ENCODE results near the gene PCDHA4.
"Not testable (repeated sequence)": the region's sequence is repeated elsewhere in the genome, so short reads cannot be mapped to it uniquely, and the experiment has no call there.

The PCDHA4 gene

GRCh38 chr5:140806834-140807775, at the start of gene PCDHA4:
Gene PCDHA4, plus strand, starts transcription at chr5:140807068.
- no peak for DNase-seq

GRCh38 chr5:140764177-140764973, 42.5 kb upstream of the PCDHA4 start:
- no peak for DNase-seq

DNA sequence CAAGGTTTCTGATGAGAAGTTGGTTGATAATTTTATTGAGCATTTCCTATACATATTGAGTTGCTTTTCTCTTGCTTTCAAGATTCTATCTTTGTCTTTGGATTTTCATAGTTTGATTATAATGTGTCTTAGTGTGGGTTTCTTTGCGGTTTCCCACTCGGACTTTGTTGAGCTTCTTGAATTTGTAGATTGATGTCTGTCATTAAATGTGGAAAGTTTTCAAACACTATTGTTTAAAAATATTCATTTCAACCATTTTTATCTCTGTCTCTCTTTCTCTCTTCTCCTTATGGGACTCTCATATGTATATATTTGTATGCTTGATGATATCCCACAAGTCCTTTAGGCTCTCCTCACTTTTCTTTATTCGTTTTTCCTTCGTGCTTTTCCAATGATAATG, 39.4 kb upstream of the PCDHA4 start:
- DNase-seq = no peak

DNA sequence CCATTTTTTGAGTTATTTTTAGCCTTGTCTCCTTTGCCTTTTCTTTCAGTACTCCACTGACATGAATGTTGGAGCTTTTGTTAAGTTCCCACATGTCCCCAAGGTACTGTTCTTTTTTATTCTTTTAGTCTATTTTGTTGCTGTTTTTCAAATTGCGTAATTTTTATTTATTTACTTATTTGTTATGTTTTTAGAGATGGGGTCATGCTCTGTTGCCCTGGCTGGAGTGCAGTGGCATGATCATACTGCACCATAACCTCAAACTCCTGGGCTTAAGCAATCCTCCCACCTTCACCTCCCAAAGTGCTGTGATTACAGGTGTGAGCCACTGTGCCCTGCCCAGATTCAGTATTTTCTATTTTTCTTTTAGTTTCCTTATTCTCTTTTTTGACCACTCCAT, 26.4 kb upstream of the PCDHA4 start:
- DNase-seq = no peak

DNA sequence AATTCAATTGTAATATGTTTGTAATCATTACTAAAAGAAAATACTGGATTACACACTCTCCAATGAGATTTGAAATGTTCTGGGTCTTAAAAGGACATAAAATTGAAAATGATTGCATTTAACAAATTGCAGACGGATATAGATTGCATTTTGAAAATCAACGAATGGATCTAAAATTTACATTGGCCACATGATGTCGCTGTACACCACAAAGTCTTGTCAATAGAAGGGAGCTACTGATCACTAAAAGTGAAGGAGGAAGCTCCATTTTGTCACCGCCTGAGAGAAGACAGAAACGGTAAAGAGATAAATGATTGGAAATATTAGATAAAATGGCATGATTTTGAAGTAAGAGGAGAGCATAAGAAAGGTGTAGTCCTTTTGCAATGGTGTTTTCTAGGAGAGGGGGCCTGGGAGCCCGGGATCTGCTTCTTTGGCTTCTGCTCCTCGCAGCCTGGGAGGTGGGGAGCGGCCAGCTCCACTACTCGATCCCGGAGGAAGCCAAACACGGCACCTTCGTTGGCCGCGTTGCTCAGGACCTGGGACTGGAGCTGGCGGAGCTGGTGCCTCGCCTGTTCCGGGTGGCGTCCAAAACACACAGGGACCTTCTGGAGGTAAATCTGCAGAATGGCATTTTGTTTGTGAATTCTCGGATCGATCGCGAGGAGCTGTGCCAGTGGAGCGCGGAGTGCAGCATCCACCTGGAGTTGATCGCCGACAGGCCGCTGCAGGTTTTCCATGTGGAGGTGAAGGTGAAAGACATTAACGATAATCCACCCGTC, 20.8 kb upstream of the PCDHA4 start, which contains the start of gene PCDHA1:
Gene PCDHA1 (plus strand): TSS at position 236 of the 782 bp plus-strand sequence.
- DNase-seq = peak; percentile 54

DNA sequence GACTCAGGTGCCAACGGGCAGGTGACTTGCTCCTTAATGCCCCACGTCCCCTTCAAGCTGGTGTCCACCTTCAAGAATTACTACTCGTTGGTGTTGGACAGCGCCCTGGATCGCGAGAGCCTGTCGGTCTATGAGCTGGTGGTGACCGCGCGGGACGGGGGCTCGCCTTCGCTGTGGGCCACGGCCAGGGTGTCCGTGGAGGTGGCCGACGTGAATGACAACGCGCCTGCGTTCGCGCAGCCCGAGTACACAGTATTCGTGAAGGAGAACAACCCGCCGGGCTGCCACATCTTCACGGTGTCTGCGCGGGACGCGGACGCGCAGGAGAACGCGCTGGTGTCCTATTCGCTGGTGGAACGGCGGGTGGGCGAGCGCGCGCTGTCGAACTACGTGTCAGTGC, 19.4 kb upstream of the PCDHA4 start:
- not testable (repeated sequence) for DNase-seq

DNA sequence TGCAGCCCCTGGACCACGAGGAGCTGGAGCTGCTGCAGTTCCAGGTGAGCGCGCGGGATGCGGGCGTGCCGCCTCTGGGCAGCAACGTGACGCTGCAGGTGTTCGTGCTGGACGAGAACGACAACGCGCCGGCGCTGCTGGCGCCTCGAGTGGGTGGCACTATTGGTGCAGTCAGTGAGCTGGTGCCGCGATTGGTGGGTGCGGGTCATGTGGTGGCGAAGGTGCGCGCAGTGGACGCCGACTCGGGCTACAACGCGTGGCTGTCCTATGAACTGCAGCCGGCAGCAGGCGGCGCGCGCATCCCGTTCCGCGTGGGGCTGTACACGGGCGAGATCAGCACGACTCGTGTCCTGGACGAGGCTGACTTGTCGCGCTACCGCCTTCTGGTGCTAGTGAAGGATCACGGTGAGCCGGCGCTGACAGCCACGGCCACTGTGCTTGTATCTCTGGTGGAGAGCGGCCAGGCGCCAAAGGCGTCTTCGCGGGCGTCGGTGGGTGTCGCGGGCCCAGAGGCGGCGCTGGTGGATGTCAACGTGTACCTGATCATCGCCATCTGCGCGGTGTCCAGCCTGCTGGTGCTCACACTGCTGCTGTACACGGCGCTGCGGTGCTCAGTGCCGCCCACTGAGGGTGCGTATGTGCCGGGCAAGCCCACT, 18.9 kb upstream of the PCDHA4 start:
- not testable (repeated sequence) for DNase-seq

GRCh38 chr5:140791089-140791488, 15.8 kb upstream of the PCDHA4 start:
- DNase-seq = peak; percentile 93

- DNase-seq = no peak
Measured at GRCh38 chr5:140794595-140795258, 12.1 kb upstream of the PCDHA4 start, which contains the start of gene PCDHA2. Gene PCDHA2, plus strand, starts transcription at chr5:140794852.

- DNase-seq = no peak
Measured at GRCh38 chr5:140795259-140795641, 11.6 kb upstream of the PCDHA4 start.

DNA sequence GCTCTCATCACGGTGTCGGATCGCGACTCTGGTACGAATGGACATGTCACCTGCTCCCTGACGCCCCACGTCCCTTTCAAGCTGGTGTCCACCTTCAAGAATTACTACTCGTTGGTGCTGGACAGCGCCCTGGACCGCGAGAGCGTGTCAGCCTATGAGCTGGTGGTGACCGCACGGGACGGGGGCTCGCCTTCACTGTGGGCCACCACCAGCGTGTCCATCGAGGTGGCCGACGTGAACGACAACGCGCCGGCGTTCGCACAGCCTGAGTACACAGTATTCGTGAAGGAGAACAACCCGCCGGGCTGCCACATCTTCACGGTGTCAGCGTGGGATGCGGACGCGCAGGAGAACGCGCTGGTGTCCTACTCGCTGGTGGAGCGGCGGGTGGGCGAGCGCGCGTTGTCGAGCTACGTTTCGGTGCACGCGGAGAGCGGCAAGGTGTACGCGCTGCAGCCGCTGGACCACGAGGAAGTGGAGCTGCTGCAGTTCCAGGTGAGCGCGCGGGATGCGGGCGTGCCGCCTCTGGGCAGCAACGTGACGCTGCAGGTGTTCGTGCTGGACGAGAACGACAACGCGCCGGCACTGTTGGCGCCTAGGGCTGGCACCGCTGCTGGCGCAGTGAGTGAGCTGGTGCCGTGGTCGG, 10.7 kb upstream of the PCDHA4 start:
- not testable (repeated sequence) for DNase-seq

DNA sequence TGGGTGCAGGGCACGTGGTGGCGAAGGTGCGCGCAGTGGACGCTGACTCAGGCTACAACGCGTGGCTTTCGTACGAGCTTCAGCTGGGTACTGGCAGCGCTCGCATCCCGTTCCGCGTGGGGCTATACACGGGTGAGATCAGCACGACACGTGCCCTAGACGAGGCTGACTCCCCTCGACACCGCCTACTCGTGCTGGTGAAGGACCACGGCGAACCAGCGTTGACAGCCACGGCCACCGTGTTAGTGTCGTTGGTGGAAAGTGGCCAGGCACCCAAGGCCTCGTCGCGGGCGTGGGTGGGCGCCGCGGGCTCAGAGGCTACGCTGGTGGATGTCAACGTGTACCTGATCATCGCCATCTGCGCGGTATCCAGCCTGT, 10.2 kb upstream of the PCDHA4 start:
- DNase-seq = no peak

DNA sequence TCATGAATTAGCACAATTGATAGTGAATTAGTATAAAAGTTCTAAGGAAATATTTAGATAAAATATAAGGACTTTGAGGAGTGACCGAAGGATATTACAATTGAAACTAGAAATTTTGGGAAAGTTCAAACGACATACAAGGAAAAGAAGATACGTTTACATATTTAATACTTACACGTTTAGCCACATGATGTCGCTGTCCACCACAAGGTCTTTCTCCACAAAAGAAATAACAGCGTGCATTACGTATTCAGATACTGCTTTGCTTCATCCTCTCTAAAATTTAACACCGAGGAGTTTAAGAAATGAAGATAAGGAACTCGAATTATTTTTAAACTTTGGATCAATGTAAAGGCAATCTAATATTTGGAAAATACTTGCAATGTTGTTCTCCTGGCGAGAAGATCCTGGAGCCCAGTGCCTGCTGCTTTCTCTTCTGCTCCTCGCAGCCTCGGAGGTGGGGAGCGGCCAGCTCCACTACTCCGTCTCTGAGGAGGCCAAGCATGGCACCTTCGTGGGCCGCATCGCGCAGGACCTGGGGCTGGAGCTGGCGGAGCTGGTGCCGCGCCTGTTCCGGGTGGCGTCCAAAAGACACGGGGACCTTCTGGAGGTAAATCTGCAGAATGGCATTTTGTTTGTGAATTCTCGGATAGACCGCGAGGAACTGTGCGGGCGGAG, 5.9 kb upstream of the PCDHA4 start, which contains the start of gene PCDHA3:
Gene PCDHA3 (plus strand): TSS at position 242 of the 678 bp plus-strand sequence.
- DNase-seq = no peak

GRCh38 chr5:140801494-140801841, 5.4 kb upstream of the PCDHA4 start:
- DNase-seq = no peak

DNA sequence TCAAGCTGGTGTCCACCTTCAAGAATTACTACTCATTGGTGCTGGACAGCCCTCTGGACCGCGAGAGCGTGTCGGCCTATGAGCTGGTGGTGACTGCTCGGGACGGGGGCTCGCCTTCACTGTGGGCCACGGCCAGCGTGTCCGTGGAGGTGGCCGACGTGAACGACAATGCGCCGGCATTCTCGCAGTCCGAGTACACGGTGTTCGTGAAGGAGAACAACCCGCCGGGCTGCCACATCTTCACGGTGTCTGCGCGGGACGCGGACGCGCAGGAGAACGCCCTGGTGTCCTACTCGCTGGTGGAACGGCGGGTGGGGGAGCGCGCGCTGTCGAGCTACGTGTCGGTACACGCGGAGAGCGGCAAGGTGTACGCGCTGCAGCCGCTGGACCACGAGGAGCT, 4.5 kb upstream of the PCDHA4 start:
- DNase-seq = not testable (repeated sequence)

DNA sequence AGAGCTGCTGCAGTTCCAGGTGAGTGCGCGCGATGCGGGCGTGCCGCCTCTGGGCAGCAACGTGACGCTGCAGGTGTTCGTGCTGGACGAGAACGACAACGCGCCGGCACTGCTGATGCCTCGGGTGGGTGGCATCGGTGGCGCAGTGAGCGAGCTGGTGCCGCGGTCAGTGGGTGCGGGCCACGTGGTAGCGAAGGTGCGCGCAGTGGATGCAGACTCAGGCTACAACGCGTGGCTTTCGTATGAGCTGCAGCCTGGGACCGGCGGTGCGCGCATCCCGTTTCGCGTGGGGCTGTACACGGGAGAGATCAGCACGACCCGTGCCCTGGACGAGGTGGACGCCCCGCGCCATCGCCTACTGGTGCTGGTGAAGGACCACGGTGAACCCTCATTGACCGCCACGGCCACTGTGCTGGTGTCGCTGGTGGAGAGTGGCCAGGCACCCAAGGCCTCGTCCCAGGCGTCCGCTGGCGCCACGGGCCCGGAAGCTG, 4.0 kb upstream of the PCDHA4 start:
- DNase-seq = no peak

GRCh38 chr5:140808241-140808888, 1.5 kb downstream of the PCDHA4 start:
- DNase-seq = not testable (repeated sequence)

- DNase-seq = no peak
Measured at GRCh38 chr5:140808889-140809291, 2.0 kb downstream of the PCDHA4 start.

DNA sequence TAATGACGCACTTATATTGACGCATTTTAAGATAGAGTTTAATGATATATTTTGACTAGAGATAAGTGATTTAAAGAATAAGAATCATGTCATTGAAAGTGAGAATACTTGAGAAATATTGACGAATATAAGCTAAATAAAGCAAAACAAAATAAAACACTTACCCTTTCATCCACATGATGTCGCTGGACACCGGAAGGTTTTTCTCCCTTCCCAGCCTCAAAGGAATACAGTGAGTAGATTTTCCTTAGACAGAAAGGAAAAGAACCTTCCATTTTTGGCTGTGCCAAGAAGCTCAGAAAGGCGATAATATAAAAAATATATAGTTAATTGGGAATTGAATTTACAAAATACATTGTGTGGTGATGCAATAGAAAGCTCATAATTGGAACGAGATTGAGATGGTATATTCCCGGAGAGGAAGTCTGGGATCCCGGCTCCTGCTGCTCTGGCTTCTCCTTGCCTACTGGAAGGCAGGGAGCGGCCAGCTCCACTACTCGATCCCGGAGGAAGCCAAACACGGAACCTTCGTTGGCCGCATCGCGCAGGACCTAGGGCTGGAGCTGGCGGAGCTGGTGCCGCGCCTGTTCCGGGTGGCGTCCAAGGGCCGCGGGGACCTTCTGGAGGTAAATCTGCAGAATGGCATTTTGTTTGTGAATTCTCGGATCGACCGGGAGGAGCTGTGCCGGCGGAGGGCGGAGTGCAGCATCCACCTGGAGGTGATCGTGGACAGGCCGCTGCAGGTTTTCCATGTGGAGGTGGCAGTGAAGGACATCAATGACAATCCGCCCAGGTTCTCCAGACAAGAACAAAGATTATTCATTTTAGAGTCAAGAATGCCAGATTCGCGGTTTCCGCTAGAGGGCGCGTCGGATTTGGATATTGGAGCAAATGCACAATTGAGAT, 14.8 kb downstream of the PCDHA4 start, which contains the start of gene PCDHA5:
Gene PCDHA5 (plus strand): TSS at position 239 of the 906 bp plus-strand sequence.
- DNase-seq = no peak
